ENCODE results near the gene ARFGAP1.

- TF ChIP-seq YY1 (IDR thresholded peaks at IDR 0.05; ENCODE audit: insufficient read depth, insufficient read length) (no peak), SUZ12 (IDR thresholded peaks at IDR 0.05; ENCODE audit: extremely low read depth, insufficient read depth, insufficient read length) (no peak), ZNF274 (IDR thresholded peaks at IDR 0.05; ENCODE audit: low read depth, low read length) (no peak)
Observed at GRCh38 chr20:63292292-63292701, 19.7 kb downstream of the ARFGAP1 start.

All from NT2/D1 (cell line).